ENCODE results near the gene BLOC1S5.

Gene BLOC1S5

GRCh38 chr6:8069631-8070284 lies 5.6 kb upstream of the BLOC1S5 start:
- Histone ChIP-seq H3K27me3 (no peaks in the 10 kb centered on the region), H3K36me3 (no peaks in the 10 kb centered on the region), H3K4me1 (peaks cover 8% of the 10 kb centered on the region), H3K4me3 (ENCODE audit: low read depth, low read length) (no peak overlapping the region), H3K9me3 (no peaks in the 10 kb centered on the region)
- no peak for DNase-seq
- TF ChIP-seq CTCF (IDR thresholded peaks at IDR 0.05; ENCODE audit: low read depth, low read length), result no peak

- H3K36me3 ChIP-seq, result no peaks in the 10 kb centered on the region
- no peak for TF ChIP-seq CTCF (IDR thresholded peaks at IDR 0.05; ENCODE audit: low read depth, low read length)
- H3K9me3 ChIP-seq, result no peaks in the 10 kb centered on the region
- DNase-seq, result no peak
- peaks cover 8% of the 10 kb centered on the region for H3K4me1 ChIP-seq
- no peaks in the 10 kb centered on the region for H3K27me3 ChIP-seq
- H3K4me3 ChIP-seq (ENCODE audit: low read depth, low read length), result no peak overlapping the region
Observed at GRCh38 chr6:8069151-8069550, 5.0 kb upstream of the BLOC1S5 start.

GRCh38 chr6:8066108-8066507 lies 1.9 kb upstream of the BLOC1S5 start:
- H3K4me1 ChIP-seq, result peaks cover 8% of the 10 kb centered on the region
- no peak overlapping the region for H3K4me3 ChIP-seq (ENCODE audit: low read depth, low read length)
- no peaks in the 10 kb centered on the region for H3K27me3 ChIP-seq
- no peaks in the 10 kb centered on the region for H3K9me3 ChIP-seq
- H3K36me3 ChIP-seq, result peaks cover 3% of the 10 kb centered on the region; the same call in 1 of the 2 replicates
- no peak for DNase-seq
- 0 out of 2 replicates have a peak, but pooled peaks have one; percentile 13 for TF ChIP-seq CTCF (IDR thresholded peaks at IDR 0.05; ENCODE audit: low read depth, low read length)

GRCh38 chr6:8065519-8065911 lies 1.3 kb upstream of the BLOC1S5 start:
- peaks cover 3% of the 10 kb centered on the region; the same call in 1 of the 2 replicates for H3K36me3 ChIP-seq
- H3K4me3 ChIP-seq (ENCODE audit: low read depth, low read length), result no peak overlapping the region
- H3K4me1 ChIP-seq, result peaks cover 8% of the 10 kb centered on the region
- DNase-seq, result no peak
- no peaks in the 10 kb centered on the region for H3K9me3 ChIP-seq
- H3K27me3 ChIP-seq, result no peaks in the 10 kb centered on the region
- no peak for TF ChIP-seq CTCF (IDR thresholded peaks at IDR 0.05; ENCODE audit: low read depth, low read length)

- Histone ChIP-seq H3K36me3 (peaks cover 3% of the 10 kb centered on the region; the same call in 1 of the 2 replicates), H3K4me3 (ENCODE audit: low read depth, low read length) (peak overlapping the region; percentile 86), H3K4me1 (peaks cover 5% of the 10 kb centered on the region), H3K9me3 (no peaks in the 10 kb centered on the region), H3K27me3 (no peaks in the 10 kb centered on the region)
- TF ChIP-seq CTCF (IDR thresholded peaks at IDR 0.05; ENCODE audit: low read depth, low read length), result no peak
- no peak for DNase-seq
Observed at GRCh38 chr6:8064638-8065518, 689 bp upstream of the BLOC1S5 start.

GRCh38 chr6:8061736-8062135 lies 2.5 kb downstream of the BLOC1S5 start:
- Histone ChIP-seq H3K27me3 (no peaks in the 10 kb centered on the region), H3K9me3 (no peaks in the 10 kb centered on the region), H3K4me3 (ENCODE audit: low read depth, low read length) (no peak overlapping the region), H3K4me1 (no peaks in the 10 kb centered on the region), H3K36me3 (peaks cover 3% of the 10 kb centered on the region; the same call in 1 of the 2 replicates)
- TF ChIP-seq CTCF (IDR thresholded peaks at IDR 0.05; ENCODE audit: low read depth, low read length), result no peak
- DNase-seq, result no peak
